Measurements from ENCODE around the gene CHD9NB. TPM values are rescaled to one million over a fixed set of nuclear protein-coding genes. Genes with fewer than 3 reads are reported as not detected.
"Not testable (repeated sequence)": the region's sequence is repeated elsewhere in the genome, so short reads cannot be mapped to it uniquely, and the experiment has no call there.

The CHD9NB gene
- total and polyA plus RNA-seq, 2 of the 4 experiments (the other 2 are of a cell fraction), result 0.94 to 1.1 TPM

DNA sequence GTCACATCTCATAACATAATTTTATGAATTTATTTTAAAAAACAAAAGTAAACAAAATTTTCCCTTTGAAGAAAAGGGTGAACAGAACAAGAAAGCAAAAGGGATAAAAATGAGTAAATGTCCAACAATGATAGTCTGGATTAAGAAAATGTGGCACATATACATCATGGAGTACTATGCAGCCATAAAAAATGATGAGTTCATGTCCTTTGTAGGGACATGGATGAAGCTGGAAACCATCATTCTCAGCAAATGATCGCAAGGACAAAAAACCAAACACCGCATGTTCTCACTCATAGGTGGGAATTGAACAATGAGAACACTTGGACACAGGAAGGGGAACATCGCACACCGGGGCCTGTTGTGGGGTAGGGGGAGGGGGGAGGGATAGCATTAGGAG is 1.4 kb downstream of the CHD9NB start:
- H4K20me1 ChIP-seq (ENCODE audit: insufficient read depth, low read length); H3K27me3 ChIP-seq (ENCODE audit: control insufficient read depth, insufficient read depth, low read length); H2AK9ac ChIP-seq (replicated peaks; ENCODE audit: low read depth, low read length, poor library complexity); H4K8ac ChIP-seq (ENCODE audit: low read depth in 2 of 2, low read length in 2 of 2); ATAC-seq (ENCODE audit: low read depth); H3K56ac ChIP-seq (ENCODE audit: extremely low read depth, insufficient read depth, low read length); H3K23ac ChIP-seq (ENCODE audit: low read depth, low read length); H2BK5ac ChIP-seq (ENCODE audit: low read depth, low read length, poor library complexity, severe bottlenecking); H3K9me1 ChIP-seq (ENCODE audit: insufficient read depth, low read length); DNase-seq; dilution Hi-C loops (cut with HindIII; ENCODE audit: low sequenced_read_pairs, unreplicated experiment); H4K91ac ChIP-seq (ENCODE audit: insufficient read depth, low read depth, low read length); H3K36me3 ChIP-seq (ENCODE audit: control insufficient read depth, insufficient read depth, low read length); H3K9me3 ChIP-seq (ENCODE audit: control insufficient read depth, insufficient read depth, low read length); H3K14ac ChIP-seq (replicated peaks; ENCODE audit: low read depth, low read length); H3K18ac ChIP-seq (ENCODE audit: low read depth, low read length); H2AFZ ChIP-seq (replicated peaks; ENCODE audit: low read length, poor library complexity); H2BK20ac ChIP-seq (ENCODE audit: low read depth, low read length); H2BK120ac ChIP-seq (ENCODE audit: low read depth, low read length); H3K27ac ChIP-seq (ENCODE audit: insufficient read depth, low read length); H2BK15ac ChIP-seq (ENCODE audit: low read depth, low read length); POLR2A ChIA-PET (ENCODE audit: unreplicated experiment); H2AK5ac ChIP-seq (ENCODE audit: low read depth, low read length); H3K4ac ChIP-seq (ENCODE audit: low read depth, low read length); BruUV-seq (replicated peaks); H3K4me3 ChIP-seq (ENCODE audit: insufficient read depth, low read depth, low read length); H4K5ac ChIP-seq (ENCODE audit: low read depth, low read length); CTCF ChIA-PET; H3K4me2 ChIP-seq (ENCODE audit: low read depth, low read length); H3K9ac ChIP-seq (ENCODE audit: low read depth, low read length): not testable (repeated sequence)
- in situ Hi-C loops (cut with MboI; ENCODE audit: low sequenced_read_pairs) (loop anchor here (10.0 to 25.0 kb wide), 4 partner anchors 104 to 1164 kb away; partner anchors contain the start of gene RBL2), intact Hi-C loops (cut with micrococcal nuclease) (loop anchor here (5.0 kb wide), 1 partner anchor 171 kb away; no protein-coding TSS in a partner anchor)
- WGBS, 2 experiments (ENCODE audit: extremely low coverage in 2 of 2, insufficient read length in 1 of 2), result no CpG with 5 or more reads among the region's 4 CpGs
- peaks cover 17% of the 10 kb centered on the region for H3K4me1 ChIP-seq (ENCODE audit: control insufficient read depth, insufficient read depth, low read length)
- peaks cover 4 to 34% of the 10 kb centered on the region in 2 experiments for H3K79me1 ChIP-seq (ENCODE audit: low read depth in 1 of 2, low read length in 2 of 2)

Measured in IMR-90 (cell line).